Stimulated activated CD4-positive, alpha-beta T cell treated with anti-CD3 and anti-CD28 coated beads, Interleukin-4, amount 100 ng/mL, for 4 hours (primary cell): Measurements from ENCODE around the gene FCER1A.
"Not testable (repeated sequence)": the region's sequence is repeated elsewhere in the genome, so short reads cannot be mapped to it uniquely, and the experiment has no call there.

Experiments used
- DNase-seq, 2 experiments: peaks; one replicate each; pipeline ENCODE4 v3.0.0-alpha.2; 2020

Gene FCER1A

GRCh38 chr1:159302095-159302494 lies at the start of gene FCER1A:
Gene FCER1A, plus strand, starts transcription at chr1:159302336. Its CDS starts 29 bp downstream, at chr1:159302365.
- DNase-seq: no peak

GRCh38 chr1:159261311-159261710 lies 40.8 kb upstream of the FCER1A start:
- DNase-seq: no peak

GRCh38 chr1:159261721-159262494 lies 40.2 kb upstream of the FCER1A start:
- no peak for DNase-seq

- DNase-seq: no peak
Observed at GRCh38 chr1:159266832-159267231, 35.3 kb upstream of the FCER1A start.

- DNase-seq: no peak
Observed at GRCh38 chr1:159274631-159275030, 27.5 kb upstream of the FCER1A start.

- DNase-seq: no peak
Observed at GRCh38 chr1:159275891-159276290, 26.2 kb upstream of the FCER1A start.

GRCh38 chr1:159279773-159280172 lies 22.4 kb upstream of the FCER1A start:
- DNase-seq: no peak

GRCh38 chr1:159282118-159282517 lies 20.0 kb upstream of the FCER1A start:
- DNase-seq: no peak

- DNase-seq: no peak
Observed at GRCh38 chr1:159289060-159289459, 13.1 kb upstream of the FCER1A start.

GRCh38 chr1:159291424-159291823 lies 10.7 kb upstream of the FCER1A start:
- DNase-seq: no peak

- DNase-seq: no peak
Observed at GRCh38 chr1:159296706-159297375, 5.3 kb upstream of the FCER1A start.

GRCh38 chr1:159300146-159300545 lies 2.0 kb upstream of the FCER1A start:
- no peak for DNase-seq

- no peak for DNase-seq
Observed at GRCh38 chr1:159307346-159308020, 5.3 kb downstream of the FCER1A start.

- DNase-seq: no peak
Observed at GRCh38 chr1:159311679-159312078, 9.5 kb downstream of the FCER1A start.

GRCh38 chr1:159315381-159315780 lies 13.2 kb downstream of the FCER1A start:
- DNase-seq: no peak

- DNase-seq: no peak
Observed at GRCh38 chr1:159318784-159319551, 16.8 kb downstream of the FCER1A start.

- DNase-seq: no peak
Observed at GRCh38 chr1:159334797-159335196, 32.7 kb downstream of the FCER1A start.

GRCh38 chr1:159338018-159338417 lies 35.9 kb downstream of the FCER1A start:
- DNase-seq: no peak

- no peak for DNase-seq
Observed at GRCh38 chr1:159339536-159339935, 37.4 kb downstream of the FCER1A start.

- DNase-seq: no peak
Observed at GRCh38 chr1:159341736-159342135, 39.6 kb downstream of the FCER1A start.

- no peak for DNase-seq
Observed at GRCh38 chr1:159342761-159343425, 40.8 kb downstream of the FCER1A start.

GRCh38 chr1:159349374-159349773 lies 47.2 kb downstream of the FCER1A start:
- not testable (repeated sequence) for DNase-seq
